IMR-90 (cell line): ENCODE measurements around the gene H6PD. TPM values are rescaled to one million over a fixed set of nuclear protein-coding genes. Genes with fewer than 3 reads are reported as not detected.

ENCODE experiments used
- CEBPB ChIP-seq: IDR thresholded peaks from 2 replicates; pipeline ENCODE4 v1.6.1; 2012; ENCODE audit warnings: low read depth, low read length, improper control_type of control experiment
- ELK1 ChIP-seq: fragments of 150-350 bp; IDR thresholded peaks from 2 replicates; pipeline ENCODE4 v1.6.1; 2016; ENCODE audit warnings: low read depth, mild to moderate bottlenecking, low read length, moderate library complexity, borderline replicate concordance
- MAZ ChIP-seq: IDR thresholded peaks from 2 replicates; pipeline ENCODE4 v1.6.1; 2012; ENCODE audit warnings: low read depth, mild to moderate bottlenecking, low read length, improper control_type of control experiment, moderate library complexity, borderline replicate concordance
- POLR2A ChIP-seq: IDR thresholded peaks from 2 replicates; pipeline ENCODE4 v1.6.1; 2012; ENCODE audit warnings: mild to moderate bottlenecking, low read depth, low read length
- RAD21 ChIP-seq: IDR thresholded peaks from 2 replicates; pipeline ENCODE4 v1.6.1; 2012; ENCODE audit warnings: low read length, improper control_type of control experiment
- RCOR1 ChIP-seq: IDR thresholded peaks from 2 replicates; pipeline ENCODE4 v1.6.1; 2012; ENCODE audit warnings: mild to moderate bottlenecking, low read length, improper control_type of control experiment; ENCODE audit not compliant: insufficient replicate concordance
- polyA plus RNA-seq, 3 experiments: library from polyadenylated mRNA; depleted of rRNA; stranded (reverse); fragments of >200 nt; gene quantifications; 2 replicates each; pipeline ENCODE4 v1.2.3, GENCODE V29; 2012; ENCODE audit warnings: low replicate concordance in 1 of 3
- total RNA-seq: library from RNA; depleted of rRNA; stranded (reverse); fragments of >200 nt; gene quantifications from 2 replicates; pipeline ENCODE4 v1.2.3, GENCODE V29; 2012

H6PD gene
- total and polyA plus RNA-seq, 2 of the 4 experiments (the other 2 are of a cell fraction), result 9.3 to 22.1 TPM

DNA sequence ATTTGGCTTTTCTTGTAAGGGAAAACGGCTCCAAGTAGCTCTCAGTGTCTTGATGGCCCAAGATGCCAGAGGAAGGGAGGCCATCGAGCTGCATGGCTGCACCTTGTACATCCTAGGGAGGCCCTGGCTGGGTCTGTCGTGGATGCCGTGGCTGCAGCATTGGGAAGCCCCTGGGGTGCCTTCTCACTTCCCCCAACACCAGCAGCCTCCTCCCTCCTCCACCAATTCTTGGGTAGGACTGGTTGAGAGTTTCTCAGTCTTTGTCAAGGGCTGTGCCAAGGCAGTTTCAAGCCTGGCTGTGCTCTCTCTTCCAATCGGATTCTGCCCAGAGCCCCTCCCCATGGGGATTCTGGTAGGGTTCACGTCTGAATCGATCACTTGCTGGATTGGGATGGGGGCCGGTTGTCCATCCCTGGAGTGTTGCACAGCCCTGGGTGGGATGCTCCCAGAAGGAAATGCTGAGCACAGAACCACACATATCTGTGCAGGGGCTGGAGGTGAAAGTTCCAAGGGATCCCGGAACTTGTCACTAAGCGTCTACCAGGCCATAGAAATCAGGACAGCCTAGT lies 44.1 kb downstream of the H6PD start (continued):
- no peak for TF ChIP-seq CEBPB
- no peak for TF ChIP-seq RAD21
- TF ChIP-seq ELK1, result no peak
- no peak for TF ChIP-seq RCOR1
- no peak for TF ChIP-seq MAZ
- TF ChIP-seq POLR2A, result no peak
